Left ventricle myocardium inferior (tissue), 1 donor: Measurements from ENCODE around the gene MYO5C. TPM values are rescaled to one million over a fixed set of nuclear protein-coding genes. Genes with fewer than 3 reads are reported as not detected.

ENCODE experiments used
- DNase-seq: peaks from one replicate; pipeline ENCODE4 v3.0.0-alpha.2; 2020
- H3K27ac ChIP-seq: fragments of 200-600 bp; replicated peaks from 2 replicates; pipeline ENCODE4 v1.8.0; 2021
- H3K27me3 ChIP-seq: fragments of 200-600 bp; 2 replicates; pipeline ENCODE4 v1.8.0; 2021; ENCODE audit warnings: low read depth
- H3K36me3 ChIP-seq: fragments of 200-600 bp; 2 replicates; pipeline ENCODE4 v1.8.0; 2021
- H3K4me1 ChIP-seq: fragments of 200-600 bp; 2 replicates; pipeline ENCODE4 v1.8.0; 2021
- H3K4me3 ChIP-seq: fragments of 200-600 bp; 2 replicates; pipeline ENCODE4 v1.8.0; 2021; ENCODE audit warnings: mild to moderate bottlenecking, moderate library complexity
- H3K9me3 ChIP-seq: fragments of 200-600 bp; replicated peaks from 2 replicates; pipeline ENCODE4 v1.8.0; 2021
- CTCF ChIP-seq: fragments of 200-600 bp; IDR thresholded peaks from 2 replicates; pipeline ENCODE4 v1.8.0; 2021; ENCODE audit warnings: antibody characterized with exemption, mild to moderate bottlenecking, borderline replicate concordance
- intact Hi-C: fragments of 100-400 bp; cut with micrococcal nuclease; formaldehyde crosslinking; loops from one replicate; pipeline ENCODE4 v1.11.0; 2022
- total RNA-seq: library from RNA; stranded (reverse); fragmentation: NEBNext Ultra II Directional; extraction: Animal tissue kit (Norgen Biotek cat#: 25700); gene quantifications from one replicate; pipeline ENCODE4 v1.2.1, GENCODE V29; 2021
- donor health status: DM: no; HTN: yes; CAD: no; lungs with severe emphysema.

The MYO5C gene
- total RNA-seq, 1 donor from 2014 or later = 2.9 TPM

GRCh38 chr15:52193791-52194190, 101.8 kb downstream of the MYO5C start:
- H3K27me3 ChIP-seq = no peaks in the 10 kb centered on the region
- TF ChIP-seq CTCF = no peak
- no peak overlapping the region for H3K27ac ChIP-seq
- no peaks in the 10 kb centered on the region for H3K9me3 ChIP-seq
- peaks cover 3% of the 10 kb centered on the region for H3K36me3 ChIP-seq
- no peak overlapping the region for H3K4me3 ChIP-seq
- no peak for DNase-seq
- intact Hi-C loops = no loop called here
- no peaks in the 10 kb centered on the region for H3K4me1 ChIP-seq

- no peaks in the 10 kb centered on the region for H3K4me1 ChIP-seq
- no peaks in the 10 kb centered on the region for H3K9me3 ChIP-seq
- TF ChIP-seq CTCF = no peak
- peaks cover 3% of the 10 kb centered on the region for H3K36me3 ChIP-seq
- no peak for DNase-seq
- intact Hi-C loops = no loop called here
- no peak overlapping the region for H3K27ac ChIP-seq
- H3K27me3 ChIP-seq = no peaks in the 10 kb centered on the region
- no peak overlapping the region for H3K4me3 ChIP-seq
Measured at GRCh38 chr15:52193321-52193720, 102.3 kb downstream of the MYO5C start.

GRCh38 chr15:52191207-52191606, 104.4 kb downstream of the MYO5C start, which contains the start of gene GNB5:
Gene GNB5, minus strand, starts transcription at chr15:52191392. Its CDS starts 6,716 bp downstream, at chr15:52184676.
- TF ChIP-seq CTCF = no peak
- intact Hi-C loops = no loop called here
- H3K9me3 ChIP-seq = no peaks in the 10 kb centered on the region
- no peak within 1 kb of the TSS for H3K4me3 ChIP-seq
- no peaks in the 10 kb centered on the region for H3K27me3 ChIP-seq
- H3K27ac ChIP-seq = no peak within 1 kb of the TSS
- DNase-seq = no peak
- no peaks in the 10 kb centered on the region for H3K4me1 ChIP-seq
- peaks cover 3% of the 10 kb centered on the region for H3K36me3 ChIP-seq

- intact Hi-C loops = no loop called here
- H3K36me3 ChIP-seq = no peaks in the 10 kb centered on the region
- no peaks in the 10 kb centered on the region for H3K4me1 ChIP-seq
- no peak overlapping the region for H3K4me3 ChIP-seq
- no peaks in the 10 kb centered on the region for H3K9me3 ChIP-seq
- no peak for TF ChIP-seq CTCF
- no peak for DNase-seq
- H3K27me3 ChIP-seq = no peaks in the 10 kb centered on the region
- no peak overlapping the region for H3K27ac ChIP-seq
Measured at GRCh38 chr15:52186651-52187486, 108.7 kb downstream of the MYO5C start.

GRCh38 chr15:52185151-52185561, 110.4 kb downstream of the MYO5C start:
- no peak for DNase-seq

More at GRCh38 chr15:52185151-52185561, 110.4 kb downstream of the MYO5C start:
- H3K4me3 ChIP-seq = no peak overlapping the region
- intact Hi-C loops = no loop called here
- H3K27me3 ChIP-seq = no peaks in the 10 kb centered on the region
- H3K36me3 ChIP-seq = no peaks in the 10 kb centered on the region
- no peak overlapping the region for H3K27ac ChIP-seq
- peaks cover 5% of the 10 kb centered on the region for H3K4me1 ChIP-seq
- no peaks in the 10 kb centered on the region for H3K9me3 ChIP-seq
- TF ChIP-seq CTCF = no peak
